Measurements from ENCODE around the gene PFDN6. TPM values are rescaled to one million over a fixed set of nuclear protein-coding genes. Genes with fewer than 3 reads are reported as not detected.

PFDN6 gene
- polyA plus RNA-seq, 3 donors = 26.0 to 36.2 (median 28.4) TPM

GRCh38 chr6:33295621-33296369 is 6.4 kb downstream of the PFDN6 start:
- WGBS (ENCODE audit: insufficient coverage) = over 99% methylated on average over 12 of the region's 15 CpGs
- Histone ChIP-seq H3K9ac (ENCODE audit: insufficient read depth, low read length, poor library complexity, severe bottlenecking) (no peak overlapping the region), H3K27ac (ENCODE audit: low read depth in 1 of 2, low read length in 2 of 2) (no peak overlapping the region), H3K4me3 (replicated peaks in 1 of 3; ENCODE audit: low read depth in 2 of 3, low read length in 3 of 3) (no peak overlapping the region), H3K36me3 (replicated peaks in 1 of 2; ENCODE audit: control insufficient read depth in 1 of 2, insufficient read depth in 2 of 2, low read length in 2 of 2) (peaks cover 55 to 62% of the 10 kb centered on the region in 2 donors), H4K20me1 (ENCODE audit: insufficient read depth, low read length) (peaks cover 72% of the 10 kb centered on the region), H3K27me3 (ENCODE audit: control insufficient read depth in 2 of 2, insufficient read depth in 2 of 2, low read length in 2 of 2) (no peaks in the 10 kb centered on the region), H3K4me2 (replicated peaks; ENCODE audit: extremely low read depth, low read length, poor library complexity, severe bottlenecking) (no peak overlapping the region), H2AFZ (ENCODE audit: insufficient read depth, low read depth, low read length, poor library complexity, severe bottlenecking) (no peak overlapping the region), H3K79me2 (ENCODE audit: insufficient read depth, low read length) (peaks cover 62% of the 10 kb centered on the region), H3K4me1 (ENCODE audit: control insufficient read depth in 1 of 2, insufficient read depth in 2 of 2, low read length in 2 of 2) (peaks cover 25 to 26% of the 10 kb centered on the region in 2 donors), H3K9me3 (replicated peaks in 1 of 2; ENCODE audit: control insufficient read depth in 1 of 2, insufficient read depth in 1 of 2, low read length in 2 of 2) (no peaks in the 10 kb centered on the region)
- DNase-seq = no peak
- intact Hi-C loops (cut with micrococcal nuclease) = loop anchor here (5.0 to 10.0 kb wide), 2 partner anchors 93 to 99 kb away; partner anchors contain the start of genes HSD17B8 (in 1 of the 2), KIFC1 (in 1 of the 2), RXRB (in 1 of the 2) and SLC39A7 (in 1 of the 2)
- TF ChIP-seq, protein P1, sequence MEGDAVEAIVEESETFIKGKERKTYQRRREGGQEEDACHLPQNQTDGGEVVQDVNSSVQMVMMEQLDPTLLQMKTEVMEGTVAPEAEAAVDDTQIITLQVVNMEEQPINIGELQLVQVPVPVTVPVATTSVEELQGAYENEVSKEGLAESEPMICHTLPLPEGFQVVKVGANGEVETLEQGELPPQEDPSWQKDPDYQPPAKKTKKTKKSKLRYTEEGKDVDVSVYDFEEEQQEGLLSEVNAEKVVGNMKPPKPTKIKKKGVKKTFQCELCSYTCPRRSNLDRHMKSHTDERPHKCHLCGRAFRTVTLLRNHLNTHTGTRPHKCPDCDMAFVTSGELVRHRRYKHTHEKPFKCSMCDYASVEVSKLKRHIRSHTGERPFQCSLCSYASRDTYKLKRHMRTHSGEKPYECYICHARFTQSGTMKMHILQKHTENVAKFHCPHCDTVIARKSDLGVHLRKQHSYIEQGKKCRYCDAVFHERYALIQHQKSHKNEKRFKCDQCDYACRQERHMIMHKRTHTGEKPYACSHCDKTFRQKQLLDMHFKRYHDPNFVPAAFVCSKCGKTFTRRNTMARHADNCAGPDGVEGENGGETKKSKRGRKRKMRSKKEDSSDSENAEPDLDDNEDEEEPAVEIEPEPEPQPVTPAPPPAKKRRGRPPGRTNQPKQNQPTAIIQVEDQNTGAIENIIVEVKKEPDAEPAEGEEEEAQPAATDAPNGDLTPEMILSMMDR (IDR thresholded peaks at IDR 0.05) = no peak
- H3K9me3 Mint-ChIP-seq = peaks cover 0 to 6% (median 0%) of the 10 kb centered on the region in 7 donors
- H3K27me3 Mint-ChIP-seq (ENCODE audit: low read depth in 3 of 3) = peaks cover 0 to 3% (median 0%) of the 10 kb centered on the region in 3 donors
- H3K36me3 Mint-ChIP-seq = peaks cover 56 to 57% of the 10 kb centered on the region in 2 donors
- H3K27ac Mint-ChIP-seq = peak overlapping the region in 3 of 7 donors; percentile 26 to 100 (median 59)
- H3K4me1 Mint-ChIP-seq = peaks cover 35% of the 10 kb centered on the region
- peak overlapping the region in 1 of 2 donors; percentile 25 for H3K4me3 Mint-ChIP-seq

DNA sequence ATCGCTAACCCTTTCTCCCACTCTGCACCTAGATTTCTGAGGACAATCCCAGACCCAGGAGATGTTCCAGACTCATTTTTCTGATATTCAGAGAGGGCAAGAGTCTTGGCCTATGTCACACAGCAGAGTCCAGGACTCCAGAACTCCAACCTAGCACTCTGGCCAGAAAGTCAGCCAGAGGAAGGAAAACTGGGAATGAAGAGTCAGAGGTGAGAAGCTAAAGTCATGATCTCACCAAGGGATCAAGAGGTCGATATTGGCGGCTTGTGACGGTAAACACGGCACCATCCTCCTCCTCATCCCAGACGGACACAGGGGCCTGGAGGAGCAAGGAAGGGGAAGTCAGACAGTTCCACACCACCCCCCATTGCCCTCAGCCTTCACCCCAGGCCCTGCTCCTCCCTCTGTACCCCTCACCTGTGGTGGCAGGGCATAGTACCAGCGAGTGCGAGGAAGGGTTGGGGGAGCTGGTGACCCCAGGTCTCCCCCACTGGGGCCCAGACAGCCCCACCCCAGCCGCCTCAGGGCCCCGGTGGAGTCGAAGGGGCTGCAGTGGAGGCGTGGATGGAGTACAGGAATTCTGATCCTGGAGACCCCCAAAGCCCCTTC is 7.5 kb downstream of the PFDN6 start:
- TF ChIP-seq, protein P1 (IDR thresholded peaks at IDR 0.05) = no peak
- H3K27me3 Mint-ChIP-seq (ENCODE audit: low read depth in 3 of 3) = peaks cover 0 to 3% (median 0%) of the 10 kb centered on the region in 3 donors
- peak overlapping the region; percentile 75 to 95 (median 83) for H3K4me3 ChIP-seq (replicated peaks in 1 of 3; ENCODE audit: low read depth in 2 of 3, low read length in 3 of 3)

More for the DNA sequence above, 7.5 kb downstream of the PFDN6 start:
- H3K4me1 ChIP-seq (ENCODE audit: control insufficient read depth in 1 of 2, insufficient read depth in 2 of 2, low read length in 2 of 2) = peaks cover 34 to 36% of the 10 kb centered on the region in 2 donors
- H3K9me3 ChIP-seq (replicated peaks in 1 of 2; ENCODE audit: control insufficient read depth in 1 of 2, insufficient read depth in 1 of 2, low read length in 2 of 2) = no peaks in the 10 kb centered on the region
- H3K4me2 ChIP-seq (replicated peaks; ENCODE audit: extremely low read depth, low read length, poor library complexity, severe bottlenecking) = peak overlapping the region; percentile 99
- WGBS (ENCODE audit: insufficient coverage) = 50% methylated on average over 2 of the region's 12 CpGs
- H3K9ac ChIP-seq (ENCODE audit: insufficient read depth, low read length, poor library complexity, severe bottlenecking) = peak overlapping the region; percentile 78
- H3K27ac Mint-ChIP-seq = peak overlapping the region; percentile 60 to 100 (median 99)
- peak overlapping the region; percentile 100 for H3K4me3 Mint-ChIP-seq
- peaks cover 68% of the 10 kb centered on the region for H3K79me2 ChIP-seq (ENCODE audit: insufficient read depth, low read length)
- H3K36me3 ChIP-seq (replicated peaks in 1 of 2; ENCODE audit: control insufficient read depth in 1 of 2, insufficient read depth in 2 of 2, low read length in 2 of 2) = peaks cover 52 to 62% of the 10 kb centered on the region in 2 donors
- peaks cover 53 to 61% of the 10 kb centered on the region in 2 donors for H3K36me3 Mint-ChIP-seq
- intact Hi-C loops (cut with micrococcal nuclease) = loop anchor here (5.0 to 10.0 kb wide), 2 partner anchors 95 to 98 kb away; partner anchors contain the start of genes HSD17B8 (in 1 of the 2), KIFC1 (in 1 of the 2), RXRB (in 1 of the 2) and SLC39A7 (in 1 of the 2)
- no peak for DNase-seq
- peak overlapping the region; percentile 50 for H2AFZ ChIP-seq (ENCODE audit: insufficient read depth, low read depth, low read length, poor library complexity, severe bottlenecking)
- peaks cover 75% of the 10 kb centered on the region for H4K20me1 ChIP-seq (ENCODE audit: insufficient read depth, low read length)
- peak overlapping the region; percentile 94 to 98 for H3K27ac ChIP-seq (ENCODE audit: low read depth in 1 of 2, low read length in 2 of 2)
- H3K27me3 ChIP-seq (ENCODE audit: control insufficient read depth in 2 of 2, insufficient read depth in 2 of 2, low read length in 2 of 2) = no peaks in the 10 kb centered on the region
- H3K4me1 Mint-ChIP-seq = peaks cover 42% of the 10 kb centered on the region
- peaks cover 0 to 6% (median 0%) of the 10 kb centered on the region in 7 donors for H3K9me3 Mint-ChIP-seq
